IMR-90 (cell line): Measurements from ENCODE around the gene AUTS2. TPM values are rescaled to one million over a fixed set of nuclear protein-coding genes. Genes with fewer than 3 reads are reported as not detected.

Source experiments
- ATAC-seq: fragments of 200-7000 bp; cut with Tn5 transposase; 2 replicates; pipeline ENCODE4 v1.9.1; 2020; ENCODE audit warnings: low read depth, mild to moderate bottlenecking, moderate library complexity
- BruUV-seq: library from RNA; stranded (reverse); fragments of 400-500 nt; replicated peaks from 2 replicates; lab custom pipeline; 2021; lab: Mats Ljungman, UMichigan
- CTCF ChIA-PET: fragments of 300-600 bp; formaldehyde crosslinking; extraction: SDS; loops from one replicate; lab custom pipeline; 2021; ENCODE audit warnings: antibody characterized with exemption; lab: Yijun Ruan, JAX
- POLR2A ChIA-PET: fragments of 300-600 bp; sonication (Branson Sonifier 250); formaldehyde crosslinking; loops from one replicate; lab custom pipeline; 2022; ENCODE audit warnings: antibody characterized with exemption; ENCODE audit not compliant: unreplicated experiment; lab: Charles Lee
- DNase-seq: peaks from one replicate; pipeline ENCODE4 v3.0.0; 2013
- H2AFZ ChIP-seq: replicated peaks from 2 replicates; pipeline ENCODE3; 2013; ENCODE audit warnings: low read length, mild to moderate bottlenecking; ENCODE audit not compliant: poor library complexity
- H2AK5ac ChIP-seq: 2 replicates; pipeline ENCODE4 v1.6.1; 2013; ENCODE audit warnings: low read depth, low read length, inconsistent platforms
- H2AK9ac ChIP-seq: replicated peaks from 2 replicates; pipeline ENCODE3; 2013; ENCODE audit warnings: mild to moderate bottlenecking, low read depth, low read length, moderate library complexity; ENCODE audit not compliant: poor library complexity
- H2BK120ac ChIP-seq: 2 replicates; pipeline ENCODE4 v1.6.1; 2013; ENCODE audit warnings: low read depth, low read length, inconsistent platforms
- H2BK15ac ChIP-seq: 3 replicates; pipeline ENCODE4 v1.6.1; 2013; ENCODE audit warnings: low read depth, low read length, inconsistent platforms
- H2BK20ac ChIP-seq: 2 replicates; pipeline ENCODE4 v1.6.1; 2013; ENCODE audit warnings: low read depth, mild to moderate bottlenecking, inconsistent platforms, low read length, moderate library complexity
- H2BK5ac ChIP-seq: 2 replicates; pipeline ENCODE4 v1.6.1; 2013; ENCODE audit warnings: mild to moderate bottlenecking, low read depth, low read length, inconsistent platforms; ENCODE audit not compliant: poor library complexity, severe bottlenecking
- H3K14ac ChIP-seq: replicated peaks from 2 replicates; pipeline ENCODE4 v1.6.1; 2013; ENCODE audit warnings: low read depth, low read length, inconsistent platforms
- H3K18ac ChIP-seq: 2 replicates; pipeline ENCODE4 v1.6.1; 2013; ENCODE audit warnings: low read depth, low read length, control low read depth
- H3K23ac ChIP-seq: 2 replicates; pipeline ENCODE4 v1.6.1; 2013; ENCODE audit warnings: low read depth, low read length, inconsistent platforms
- H3K27ac ChIP-seq: 2 replicates; pipeline ENCODE4 v1.5.1; 2013; ENCODE audit warnings: mild to moderate bottlenecking, control low read depth, low read length; ENCODE audit not compliant: insufficient read depth
- H3K27me3 ChIP-seq: 2 replicates; pipeline ENCODE4 v1.6.1; 2013; ENCODE audit warnings: low read length; ENCODE audit not compliant: control insufficient read depth, insufficient read depth
- H3K36me3 ChIP-seq: 2 replicates; pipeline ENCODE4 v1.6.1; 2013; ENCODE audit warnings: low read length, mixed read lengths; ENCODE audit not compliant: control insufficient read depth, insufficient read depth
- H3K4ac ChIP-seq: 2 replicates; pipeline ENCODE4 v1.6.1; 2013; ENCODE audit warnings: low read depth, low read length, inconsistent platforms
- H3K4me1 ChIP-seq: 2 replicates; pipeline ENCODE4 v1.6.1; 2013; ENCODE audit warnings: low read length, mixed read lengths; ENCODE audit not compliant: control insufficient read depth, insufficient read depth
- H3K4me2 ChIP-seq: 2 replicates; pipeline ENCODE4 v1.6.1; 2013; ENCODE audit warnings: low read depth, mild to moderate bottlenecking, control low read depth, low read length, moderate library complexity
- H3K4me3 ChIP-seq: 2 replicates; pipeline ENCODE4 v1.5.1; 2013; ENCODE audit warnings: low read depth, mild to moderate bottlenecking, control low read depth, low read length, moderate library complexity; ENCODE audit not compliant: insufficient read depth
- H3K56ac ChIP-seq: 2 replicates; pipeline ENCODE4 v1.6.1; 2013; ENCODE audit warnings: low read length, inconsistent platforms; ENCODE audit not compliant: insufficient read depth; ENCODE audit errors: extremely low read depth
- H3K79me1 ChIP-seq, 2 experiments: 2 replicates each; pipeline ENCODE4 v1.6.1; 2013; ENCODE audit warnings: low read length in 2 of 2, inconsistent platforms in 1 of 2, low read depth in 1 of 2
- H3K9ac ChIP-seq: 2 replicates; pipeline ENCODE4 v1.6.1; 2013; ENCODE audit warnings: low read depth, low read length, control low read depth
- H3K9me1 ChIP-seq: 2 replicates; pipeline ENCODE4 v1.6.1; 2013; ENCODE audit warnings: low read length, inconsistent platforms; ENCODE audit not compliant: insufficient read depth
- H3K9me3 ChIP-seq: 2 replicates; pipeline ENCODE4 v1.6.1; 2013; ENCODE audit warnings: low read length; ENCODE audit not compliant: control insufficient read depth, insufficient read depth
- H4K20me1 ChIP-seq: 2 replicates; pipeline ENCODE4 v1.6.1; 2013; ENCODE audit warnings: low read length, inconsistent platforms; ENCODE audit not compliant: insufficient read depth
- H4K5ac ChIP-seq: 2 replicates; pipeline ENCODE4 v1.6.1; 2013; ENCODE audit warnings: mild to moderate bottlenecking, low read depth, low read length, control low read depth
- H4K8ac ChIP-seq, 2 experiments: 2 replicates each; pipeline ENCODE4 v1.6.1; 2013; ENCODE audit warnings: low read depth in 2 of 2, low read length in 2 of 2, control low read depth in 1 of 2, inconsistent platforms in 1 of 2
- H4K91ac ChIP-seq: 2 replicates; pipeline ENCODE4 v1.6.1; 2013; ENCODE audit warnings: low read depth, low read length, inconsistent platforms; ENCODE audit not compliant: insufficient read depth
- BHLHE40 ChIP-seq: fragments of 150-350 bp; IDR thresholded peaks from 2 replicates; pipeline ENCODE4 v1.6.1; 2016; ENCODE audit warnings: mild to moderate bottlenecking, low read depth, low read length
- MAFK ChIP-seq: IDR thresholded peaks from 2 replicates; pipeline ENCODE4 v1.6.1; 2012; ENCODE audit warnings: low read depth, low read length, improper control_type of control experiment
- MXI1 ChIP-seq: IDR thresholded peaks from 2 replicates; pipeline ENCODE4 v1.6.1; 2012; ENCODE audit warnings: low read depth, mild to moderate bottlenecking, low read length, moderate library complexity, borderline replicate concordance
- NFE2L2 ChIP-seq: fragments of 150-350 bp; IDR thresholded peaks from 2 replicates; pipeline ENCODE4 v1.6.1; 2016; ENCODE audit warnings: low read depth, mild to moderate bottlenecking, low read length
- USF2 ChIP-seq: fragments of 150-350 bp; IDR thresholded peaks from 2 replicates; pipeline ENCODE4 v1.6.1; 2017; ENCODE audit warnings: mild to moderate bottlenecking, antibody characterized with exemption, low read length, low read depth
- WGBS, 2 experiments: methylation state at CpG; one replicate each; pipeline versions ENCODE4 v1.1.5 to v1.1.7; 2013; ENCODE audit warnings: missing lambda C conversion rate in 2 of 2; ENCODE audit not compliant: insufficient read length in 1 of 2; ENCODE audit errors: extremely low coverage in 2 of 2; 5-methylcytosine and 5-hydroxymethylcytosine counted together
- dilution Hi-C: fragments of 300-500 bp; cut with HindIII; formaldehyde crosslinking; loops from one replicate; pipeline ENCODE4 v1.14.3; 2018; ENCODE audit warnings: low sequenced_read_pairs; ENCODE audit not compliant: unreplicated experiment
- in situ Hi-C: fragments of 300-500 bp; cut with MboI; formaldehyde crosslinking; loops from 3 replicates; pipeline ENCODE4 v1.14.3; 2019; ENCODE audit warnings: low sequenced_read_pairs, inconsistent platforms, mixed read lengths
- intact Hi-C: fragments of 100-400 bp; cut with micrococcal nuclease; formaldehyde crosslinking; loops from 2 replicates; pipeline ENCODE4 v1.10.0; 2022
- polyA plus RNA-seq, 3 experiments: library from polyadenylated mRNA; depleted of rRNA; stranded (reverse); fragments of >200 nt; gene quantifications; 2 replicates each; pipeline ENCODE4 v1.2.3, GENCODE V29; 2012; ENCODE audit warnings: low replicate concordance in 1 of 3
- total RNA-seq: library from RNA; depleted of rRNA; stranded (reverse); fragments of >200 nt; gene quantifications from 2 replicates; pipeline ENCODE4 v1.2.3, GENCODE V29; 2012

AUTS2 gene
- total and polyA plus RNA-seq, 2 of the 4 experiments (the other 2 are of a cell fraction), result 0.90 to 3.0 TPM

- Histone ChIP-seq H3K9me1 (no peaks in the 10 kb centered on the region), H3K36me3 (no peaks in the 10 kb centered on the region), H2AK5ac (no peak overlapping the region), H3K14ac (no peak overlapping the region), H3K79me1 (no peaks in the 10 kb centered on the region), H2BK120ac (no peak overlapping the region), H2BK20ac (no peak overlapping the region), H4K20me1 (no peaks in the 10 kb centered on the region), H4K91ac (no peak overlapping the region), H3K18ac (no peak overlapping the region), H3K27ac (no peak overlapping the region), H2AFZ (no peak overlapping the region), H2BK5ac (no peak overlapping the region), H3K4me2 (no peak overlapping the region), H3K56ac (no peak overlapping the region), H3K4ac (no peak overlapping the region), H2AK9ac (no peak overlapping the region), H3K4me3 (no peak overlapping the region), H2BK15ac (no peak overlapping the region), H4K5ac (no peak overlapping the region), H3K4me1 (no peaks in the 10 kb centered on the region), H3K23ac (no peak overlapping the region), H3K27me3 (no peaks in the 10 kb centered on the region), H3K9me3 (no peaks in the 10 kb centered on the region; the same call in 1 of the 2 replicates), H3K9ac (no peak overlapping the region), H4K8ac (no peak overlapping the region)
- CTCF ChIA-PET, result no interaction called here
- TF ChIP-seq MAFK (no peak), USF2 (no peak), NFE2L2 (no peak), MXI1 (no peak), BHLHE40 (no peak)
- POLR2A ChIA-PET, result no interaction called here
- no CpG with 5 or more reads among the region's 2 CpGs for WGBS, 2 experiments
- ATAC-seq (peak; percentile 61), DNase-seq (peak; percentile 3)
- dilution Hi-C loops (no loop called here), intact Hi-C loops (no loop called here), in situ Hi-C loops (no loop called here)
- no TSS peak for BruUV-seq
Measured at GRCh38 chr7:69817121-69817520, 218.8 kb downstream of the AUTS2 start.
